Activated CD4-positive, alpha-beta T cell treated with anti-CD3 and anti-CD28 coated beads for 48 hours (primary cell): ENCODE results near the gene ANO1.
"Not testable (repeated sequence)": the region's sequence is repeated elsewhere in the genome, so short reads cannot be mapped to it uniquely, and the experiment has no call there.

Experiments used
- DNase-seq: peaks from one replicate; pipeline ENCODE4 v3.0.0-alpha.2; 2020

Gene ANO1

DNA sequence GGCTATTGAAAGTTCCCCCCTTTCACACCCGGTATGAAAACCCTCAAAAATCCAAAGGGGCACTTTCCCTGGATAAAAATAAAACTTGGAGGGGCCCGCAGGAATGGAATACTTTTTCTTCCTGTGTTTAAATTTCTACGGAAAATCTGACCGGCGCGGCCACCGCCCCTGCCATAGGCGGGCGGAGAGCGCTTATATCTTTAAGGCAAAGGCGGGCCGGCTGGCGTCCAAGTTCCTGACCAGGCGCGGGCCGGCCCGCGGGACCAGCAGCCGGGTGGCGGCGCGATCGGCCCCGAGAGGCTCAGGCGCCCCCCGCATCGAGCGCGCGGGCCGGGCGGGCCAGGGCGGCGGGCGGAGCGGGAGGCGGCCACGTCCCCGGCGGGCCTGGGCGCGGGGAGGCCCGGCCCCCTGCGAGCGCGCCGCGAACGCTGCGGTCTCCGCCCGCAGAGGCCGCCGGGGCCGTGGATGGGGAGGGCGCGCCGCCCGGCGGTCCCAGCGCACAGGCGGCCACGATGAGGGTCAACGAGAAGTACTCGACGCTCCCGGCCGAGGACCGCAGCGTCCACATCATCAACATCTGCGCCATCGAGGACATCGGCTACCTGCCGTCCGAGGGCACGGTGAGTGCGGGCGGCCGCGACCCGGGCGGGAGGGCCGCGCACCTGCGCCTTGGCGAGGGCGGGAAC, at the start of gene ANO1:
Gene ANO1 (plus strand): TSS at position 223 of the 686 bp plus-strand sequence. CDS start 290 bp downstream, at position 513.
- DNase-seq: no peak

GRCh38 chr11:70029115-70029860, 48.8 kb upstream of the ANO1 start:
- DNase-seq: no peak

DNA sequence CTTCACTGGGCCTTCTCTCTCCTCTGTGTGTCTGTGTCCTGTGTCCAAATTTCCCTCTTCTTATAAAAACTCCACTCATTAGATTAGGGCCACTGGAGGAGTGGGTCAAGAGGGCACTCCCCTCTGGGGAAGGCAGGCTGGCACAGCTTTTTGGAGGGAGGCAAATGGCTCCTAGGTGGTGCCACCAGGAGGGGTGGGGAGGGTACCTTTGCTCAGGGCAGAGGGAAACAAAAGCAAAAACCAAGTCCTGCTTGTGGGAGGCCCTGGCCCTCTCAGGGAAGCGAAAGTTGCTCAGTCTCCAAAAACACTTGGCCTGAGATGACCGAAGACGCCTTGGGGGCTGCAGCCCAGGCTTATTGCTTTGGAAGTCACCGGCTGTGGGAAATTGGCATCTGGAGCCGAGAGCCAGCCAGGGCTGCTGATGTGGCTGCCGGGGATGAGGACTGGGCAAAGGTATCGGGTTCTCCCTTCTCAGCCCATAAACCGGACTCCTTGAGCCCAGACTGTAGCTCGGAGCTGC, 48.2 kb upstream of the ANO1 start:
- no peak for DNase-seq

GRCh38 chr11:70030412-70030811, 47.7 kb upstream of the ANO1 start:
- DNase-seq: no peak

- DNase-seq: no peak
Measured at GRCh38 chr11:70031631-70032469, 46.3 kb upstream of the ANO1 start.

GRCh38 chr11:70032470-70032795, 45.7 kb upstream of the ANO1 start:
- no peak for DNase-seq

DNA sequence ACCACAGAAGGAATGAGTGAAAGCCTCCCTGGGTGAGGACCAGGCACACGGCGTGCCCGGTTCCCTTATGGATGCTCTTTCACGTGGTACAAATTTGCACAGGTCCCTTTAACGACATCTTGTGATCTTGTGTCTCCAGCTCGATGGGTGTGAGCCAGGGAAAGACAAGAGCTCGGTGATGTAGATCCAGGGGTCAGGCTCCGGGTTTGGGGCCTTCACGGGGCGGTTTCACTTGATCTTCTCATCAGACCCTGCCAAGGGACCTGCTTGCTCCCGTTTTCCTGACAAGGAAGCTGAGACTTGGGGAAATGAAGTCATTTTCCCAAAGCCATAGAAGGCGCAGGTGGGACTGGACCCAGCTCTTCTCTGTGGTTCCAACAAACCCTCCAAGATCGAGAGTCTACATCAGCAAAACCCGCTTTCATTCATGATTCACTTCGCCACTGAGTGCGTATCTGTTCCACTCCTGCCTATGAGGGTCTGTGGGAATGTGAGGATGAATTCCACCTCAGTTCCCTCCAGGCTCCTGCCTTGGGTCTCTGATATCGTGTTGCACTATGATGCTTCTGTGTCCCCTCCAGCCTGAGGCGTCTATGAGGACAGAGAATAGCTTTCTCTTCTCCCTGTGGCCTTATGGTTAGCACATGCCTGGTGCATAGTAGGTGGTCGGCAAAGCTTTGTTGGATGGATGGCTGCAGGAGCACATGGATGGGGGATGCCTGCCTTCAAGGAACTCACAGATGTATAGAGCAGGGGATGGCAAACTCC, 45.0 kb upstream of the ANO1 start:
- DNase-seq: no peak

- no peak for DNase-seq
Measured at GRCh38 chr11:70033711-70034070, 44.4 kb upstream of the ANO1 start.

- DNase-seq: no peak
Measured at GRCh38 chr11:70034740-70035365, 43.3 kb upstream of the ANO1 start.

GRCh38 chr11:70035665-70036064, 42.5 kb upstream of the ANO1 start:
- DNase-seq: not testable (repeated sequence)

DNA sequence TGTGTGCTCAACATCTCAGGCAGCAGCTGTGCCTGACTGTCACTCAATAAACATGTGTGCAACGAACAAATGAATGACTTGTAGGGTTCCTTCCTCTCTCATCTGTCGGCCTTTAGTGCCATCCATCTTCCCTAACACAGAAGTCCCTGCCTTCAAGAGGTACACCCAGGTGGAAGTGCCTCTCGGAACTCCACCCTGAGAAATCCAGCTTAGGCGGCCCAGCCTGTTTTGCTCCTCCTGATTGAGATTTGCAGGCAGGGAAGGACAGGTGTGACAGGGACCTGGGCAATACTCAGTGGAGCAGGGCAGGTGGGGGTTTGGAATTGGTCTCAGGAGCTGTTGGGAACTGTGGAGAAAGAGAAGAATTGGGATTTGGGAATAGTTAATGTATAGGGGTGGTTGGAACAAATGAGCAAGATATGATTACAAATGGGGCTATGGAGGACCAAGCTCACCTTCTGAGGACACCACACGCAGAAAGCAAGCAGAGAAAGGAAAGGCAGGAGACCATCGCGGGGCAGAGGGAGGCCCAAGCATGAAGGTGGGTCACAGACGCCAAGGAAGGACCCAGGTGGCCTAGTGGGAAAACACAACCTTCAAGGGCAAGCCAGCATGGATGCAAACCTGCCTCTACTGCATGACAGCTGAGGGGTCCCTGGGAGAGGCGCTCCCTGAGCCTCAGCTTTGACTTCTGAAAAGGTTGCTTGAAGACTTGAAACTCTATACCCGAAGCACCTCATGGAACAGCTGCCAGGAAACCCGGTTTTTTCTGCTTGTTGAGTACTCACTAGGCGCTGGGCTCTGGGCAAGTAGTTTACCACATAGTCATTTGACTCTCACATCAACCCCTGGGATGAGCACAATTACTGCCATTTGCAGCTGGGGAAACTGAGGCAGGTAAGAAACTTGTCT, 40.9 kb upstream of the ANO1 start:
- no peak for DNase-seq

DNA sequence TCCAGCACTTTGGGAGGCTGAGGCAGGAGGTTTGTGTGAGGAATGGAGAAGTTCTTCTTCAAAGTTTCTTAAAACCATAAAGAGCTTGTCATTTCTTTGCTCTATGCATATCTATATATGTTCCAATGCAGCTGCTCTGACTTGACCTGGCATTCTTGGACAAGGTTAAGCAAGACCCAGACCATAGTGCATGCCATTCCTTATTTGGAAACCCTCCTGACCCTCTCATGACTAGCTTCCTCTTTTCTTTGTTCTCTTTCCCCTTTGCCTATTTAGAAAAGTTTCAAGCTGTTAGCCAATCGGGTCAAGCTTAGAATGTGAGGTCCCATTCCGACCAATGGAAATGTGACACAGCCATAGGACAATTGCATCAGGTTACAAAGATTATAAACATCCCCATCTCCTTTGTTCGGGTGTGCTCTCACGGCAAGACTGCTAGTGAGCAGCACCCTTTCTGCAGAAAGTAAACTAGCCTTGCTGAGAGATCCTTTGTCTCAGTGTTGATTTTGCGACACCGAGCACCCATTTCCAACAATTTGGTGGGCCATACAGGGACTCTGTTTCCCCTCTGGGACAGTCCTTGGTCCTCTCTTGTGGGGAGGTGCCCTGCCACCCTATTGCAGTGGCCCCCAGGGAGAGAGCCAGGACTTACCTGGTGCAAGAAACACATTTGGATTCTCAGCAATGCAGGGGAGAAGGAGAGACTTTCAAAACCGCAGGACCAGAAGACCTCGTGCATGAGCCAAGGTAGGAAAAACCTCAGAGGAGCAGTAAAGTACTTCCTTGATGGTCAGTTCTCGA, 39.9 kb upstream of the ANO1 start:
- no peak for DNase-seq

DNA sequence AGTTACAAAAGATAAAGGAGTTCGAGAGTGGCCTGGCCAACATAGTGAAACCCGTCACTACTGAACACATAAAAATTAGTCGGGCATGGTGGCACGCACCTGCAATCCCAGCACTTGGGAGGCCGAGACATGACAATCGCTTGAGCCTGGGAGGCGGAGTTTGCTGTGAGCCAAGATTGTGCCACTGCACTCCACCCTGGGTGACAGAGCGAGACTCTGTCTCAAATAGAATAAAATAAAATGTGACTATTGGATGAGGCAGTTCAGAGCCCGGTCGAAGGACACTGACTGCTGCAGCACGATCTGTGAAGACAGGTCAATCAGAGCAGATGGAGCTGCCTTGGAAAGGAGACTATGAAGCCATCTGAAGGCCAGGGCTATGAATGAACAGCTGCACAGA, 37.7 kb upstream of the ANO1 start:
- DNase-seq: no peak

DNA sequence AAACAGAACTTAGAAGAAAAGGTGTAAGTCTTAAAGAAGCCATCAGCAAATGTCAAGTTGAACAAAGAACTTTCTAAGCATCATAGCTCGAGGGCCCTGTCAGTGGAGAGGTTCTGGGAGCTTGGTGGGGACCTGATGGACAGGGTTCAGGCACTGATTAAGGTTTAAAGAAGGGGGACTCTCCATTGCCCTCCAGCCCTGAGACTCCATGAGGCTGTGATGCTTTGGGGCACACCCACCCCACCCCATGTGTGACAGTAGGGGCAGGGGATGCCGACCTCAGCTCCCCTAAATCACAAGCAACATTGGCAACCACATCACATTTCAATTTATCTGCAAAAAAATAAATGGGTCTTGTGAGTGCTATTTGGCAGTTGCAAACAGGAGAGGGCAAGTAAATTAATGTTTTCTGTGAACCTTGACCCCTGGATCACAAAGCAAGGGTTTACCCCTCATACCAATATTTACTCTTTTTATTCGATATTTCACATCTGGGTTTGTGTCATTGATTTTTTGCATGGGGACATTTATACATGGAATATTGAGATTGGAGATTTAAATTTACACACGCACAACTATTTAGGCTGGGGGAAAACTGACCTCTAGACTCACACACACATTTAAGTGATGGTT, 37.1 kb upstream of the ANO1 start:
- no peak for DNase-seq

DNA sequence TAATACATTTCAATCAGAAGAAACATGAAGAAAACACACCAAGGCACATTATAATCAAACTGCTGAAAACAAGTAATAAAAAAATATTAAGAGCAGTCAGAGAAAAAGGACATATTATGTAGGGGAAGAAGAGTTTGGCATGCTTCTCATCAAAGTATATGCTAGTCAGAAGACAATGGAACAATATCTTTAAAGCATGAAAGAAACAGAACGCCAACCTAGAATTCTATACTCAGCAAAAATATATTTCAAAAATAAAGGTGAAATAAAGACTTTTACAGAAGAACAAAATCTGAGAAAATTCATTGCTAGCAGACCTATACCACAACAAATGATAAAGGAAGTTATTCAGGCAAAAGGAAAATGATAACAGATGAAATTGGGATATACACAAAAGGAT, 34.6 kb upstream of the ANO1 start:
- DNase-seq: no peak

DNA sequence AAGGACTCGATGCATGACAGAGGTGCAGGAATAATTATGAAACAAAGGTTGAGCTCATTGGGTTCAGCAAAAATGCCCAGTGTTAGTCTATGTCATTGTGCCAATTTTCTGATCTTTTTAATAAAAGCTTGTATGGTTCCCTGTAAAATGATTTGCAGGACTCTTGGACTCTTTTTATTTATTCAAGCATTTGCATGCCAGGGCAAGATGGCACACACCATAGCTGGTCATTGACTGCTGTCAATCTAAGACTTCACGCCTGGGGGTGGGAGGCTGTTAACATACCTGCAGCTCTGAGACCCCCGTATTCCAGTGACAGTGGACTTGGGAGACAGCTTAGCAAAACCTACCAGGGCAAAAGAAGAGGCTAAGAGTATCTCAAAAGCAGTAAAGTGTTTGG, 32.0 kb upstream of the ANO1 start:
- no peak for DNase-seq

DNA sequence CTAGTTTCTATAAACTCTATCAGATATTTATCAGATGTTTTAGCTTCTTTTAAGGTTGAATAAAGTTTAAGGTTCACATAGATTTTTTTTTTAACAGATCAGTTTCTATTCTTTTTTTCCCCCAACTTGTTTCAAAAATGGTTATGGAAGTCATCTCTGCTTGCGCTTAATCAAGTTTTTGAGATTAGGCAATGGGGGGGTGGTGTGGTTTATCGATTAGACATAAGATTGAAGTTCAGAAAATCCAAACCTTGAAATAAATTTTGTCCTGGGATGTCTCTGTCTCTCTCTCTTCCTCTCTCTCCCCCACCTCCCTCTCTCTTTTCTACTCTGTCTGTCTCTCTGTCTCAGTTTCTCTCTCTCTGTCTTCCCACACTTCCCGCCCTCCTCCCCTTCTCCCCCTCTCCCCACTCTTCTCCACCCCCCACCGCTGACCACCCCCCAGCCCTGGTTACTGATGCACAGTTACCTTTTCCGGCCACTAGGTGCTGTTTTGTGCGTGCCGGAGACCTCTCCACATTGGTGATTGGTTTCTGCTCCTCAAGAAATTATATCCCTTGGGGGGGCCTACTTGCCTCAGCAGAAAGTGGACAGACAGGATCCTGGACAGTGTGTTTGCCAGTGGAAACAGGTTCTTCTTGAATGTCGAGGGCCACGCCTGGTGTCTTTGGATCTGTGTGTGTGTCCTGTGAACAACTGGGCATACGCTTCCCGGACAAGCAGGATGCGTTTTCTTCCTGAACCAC, 29.7 kb upstream of the ANO1 start:
- DNase-seq: no peak

DNA sequence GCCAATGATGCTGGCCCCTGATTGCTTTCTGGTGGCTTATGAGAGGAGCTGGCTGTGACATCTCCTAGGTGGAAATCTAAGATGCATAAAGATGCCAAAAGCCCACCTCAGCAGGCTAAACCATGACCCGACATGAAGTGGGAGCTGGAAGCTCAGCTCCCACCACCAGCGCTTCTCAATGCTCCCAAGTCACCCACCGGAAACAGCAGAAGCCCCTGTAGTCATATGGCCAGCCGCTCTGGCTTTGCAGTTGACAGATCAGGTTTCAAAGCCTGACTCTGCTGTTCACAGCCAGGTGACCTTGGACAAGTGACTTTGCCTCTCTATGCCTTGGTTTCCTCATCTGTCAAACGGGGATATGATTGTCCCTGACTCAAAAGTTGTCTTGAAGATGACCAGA, 29.1 kb upstream of the ANO1 start:
- no peak for DNase-seq

GRCh38 chr11:70050243-70050642, 27.9 kb upstream of the ANO1 start:
- DNase-seq: no peak
